ENCODE measurements around the gene EFCAB3.
"Not testable (repeated sequence)": the region's sequence is repeated elsewhere in the genome, so short reads cannot be mapped to it uniquely, and the experiment has no call there.

DNA sequence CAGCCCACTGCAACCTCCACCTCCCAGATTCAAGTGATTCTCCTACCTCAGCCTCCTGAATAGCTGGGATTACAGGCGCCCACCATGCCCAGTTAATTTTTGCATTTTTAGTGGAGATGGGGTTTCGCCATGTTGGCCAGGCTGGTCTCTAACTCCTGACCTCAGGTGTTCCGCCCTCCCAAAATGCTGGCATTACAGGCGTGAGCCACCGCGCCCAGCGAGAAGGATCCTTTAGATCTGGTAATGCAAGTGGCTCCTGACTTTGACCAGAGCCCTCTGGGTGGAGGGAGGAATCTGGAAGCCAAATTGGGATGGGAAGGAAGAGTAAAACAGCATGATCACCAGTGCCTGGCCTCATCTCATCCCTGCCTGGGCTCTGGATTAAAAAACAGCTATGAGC lies 84.9 kb downstream of the EFCAB3 start:
- TF ChIP-seq, protein P1, sequence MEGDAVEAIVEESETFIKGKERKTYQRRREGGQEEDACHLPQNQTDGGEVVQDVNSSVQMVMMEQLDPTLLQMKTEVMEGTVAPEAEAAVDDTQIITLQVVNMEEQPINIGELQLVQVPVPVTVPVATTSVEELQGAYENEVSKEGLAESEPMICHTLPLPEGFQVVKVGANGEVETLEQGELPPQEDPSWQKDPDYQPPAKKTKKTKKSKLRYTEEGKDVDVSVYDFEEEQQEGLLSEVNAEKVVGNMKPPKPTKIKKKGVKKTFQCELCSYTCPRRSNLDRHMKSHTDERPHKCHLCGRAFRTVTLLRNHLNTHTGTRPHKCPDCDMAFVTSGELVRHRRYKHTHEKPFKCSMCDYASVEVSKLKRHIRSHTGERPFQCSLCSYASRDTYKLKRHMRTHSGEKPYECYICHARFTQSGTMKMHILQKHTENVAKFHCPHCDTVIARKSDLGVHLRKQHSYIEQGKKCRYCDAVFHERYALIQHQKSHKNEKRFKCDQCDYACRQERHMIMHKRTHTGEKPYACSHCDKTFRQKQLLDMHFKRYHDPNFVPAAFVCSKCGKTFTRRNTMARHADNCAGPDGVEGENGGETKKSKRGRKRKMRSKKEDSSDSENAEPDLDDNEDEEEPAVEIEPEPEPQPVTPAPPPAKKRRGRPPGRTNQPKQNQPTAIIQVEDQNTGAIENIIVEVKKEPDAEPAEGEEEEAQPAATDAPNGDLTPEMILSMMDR (conservative IDR thresholded peaks at IDR 0.05), result not testable (repeated sequence)
- not testable (repeated sequence) for TF ChIP-seq EZH2 (IDR thresholded peaks at IDR 0.05; ENCODE audit: low read depth)
